OCI-LY3 (cell line): ENCODE results near the gene ACSF2.

ENCODE experiments used
- CTCF ChIP-seq: fragments of 200-600, 300-600 bp; sonication (generic); IDR thresholded peaks from 2 replicates; pipeline ENCODE4 v1.5.1; 2014; ENCODE audit warnings: antibody characterized with exemption, low read length, low read depth
- EZH2phosphoT487 ChIP-seq: fragments of 200-600 bp; shearing (Covaris generic); IDR thresholded peaks from 2 replicates; pipeline ENCODE4 v1.6.1; 2018; ENCODE audit warnings: antibody characterized with exemption, mixed run types, low read depth

- TF ChIP-seq CTCF (no peak), EZH2phosphoT487 (no peak)
Observed at GRCh38 chr17:50487213-50488096, 61.4 kb downstream of the ACSF2 start.
